NCI-H2227 treated with DMSO at 0.1 percent for 48 hours (cell line): ENCODE data around the gene EFCAB12.

Experiments used
- DNase-seq: peaks from one replicate; lab custom pipeline; 2025; lab: John Stamatoyannopoulos, UW

EFCAB12 gene

DNA sequence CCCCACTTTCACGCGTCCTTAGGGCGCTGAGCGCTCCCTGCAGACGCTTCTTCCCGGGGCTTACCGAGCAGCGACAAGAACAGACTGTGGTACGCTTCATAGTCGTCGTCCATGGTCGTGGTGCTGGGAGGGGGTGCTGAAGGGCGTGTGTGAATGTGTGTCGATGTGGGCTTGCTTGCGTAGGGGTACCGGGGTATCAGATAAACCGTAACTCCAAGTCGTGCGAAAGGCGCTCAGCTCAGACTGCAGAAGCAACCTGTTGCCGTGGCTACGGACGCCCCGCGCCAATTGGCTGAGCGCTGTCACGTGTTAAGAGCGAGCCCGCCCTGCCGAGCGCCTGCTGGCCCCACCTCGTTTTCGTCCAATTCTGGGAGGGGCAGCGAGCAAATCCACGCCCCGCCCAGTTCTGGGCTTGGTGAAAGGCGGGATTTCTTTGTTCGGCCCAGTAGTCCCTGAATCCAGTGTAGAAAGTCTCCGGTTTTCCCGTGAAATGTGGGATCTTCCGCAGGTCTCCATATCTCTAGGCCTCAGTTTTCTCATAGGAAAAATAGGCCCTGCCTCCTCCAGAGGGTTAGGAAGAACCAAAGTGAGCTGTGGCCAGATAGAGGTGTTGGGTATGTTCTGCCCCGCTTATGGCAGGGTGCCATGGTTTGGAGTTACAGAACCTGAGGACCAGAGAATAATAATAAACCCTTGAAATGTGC is at the start of gene EFCAB12:
Gene EFCAB12 (minus strand): TSS at position 261 of the 704 bp plus-strand sequence. CDS start 148 bp downstream, at position 113.
- peak; percentile 84 for DNase-seq

DNA sequence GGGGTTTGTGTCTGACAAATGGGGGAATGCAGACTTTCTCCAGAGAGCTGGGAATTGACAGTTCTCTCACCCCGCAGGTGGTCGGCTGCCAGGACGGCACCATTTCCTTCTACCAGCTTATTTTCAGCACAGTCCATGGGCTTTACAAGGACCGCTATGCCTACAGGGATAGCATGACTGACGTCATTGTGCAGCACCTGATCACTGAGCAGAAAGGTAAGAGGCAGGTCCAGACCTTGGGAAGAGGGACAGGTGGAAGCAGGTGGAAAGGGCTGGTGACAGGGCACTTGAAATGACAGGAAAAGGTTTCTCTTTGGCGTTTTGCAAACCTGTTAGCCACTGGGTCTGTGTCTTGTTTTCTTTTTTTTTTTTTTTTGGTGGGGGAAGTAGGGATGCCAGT is 48.1 kb upstream of the EFCAB12 start:
- DNase-seq = no peak

DNA sequence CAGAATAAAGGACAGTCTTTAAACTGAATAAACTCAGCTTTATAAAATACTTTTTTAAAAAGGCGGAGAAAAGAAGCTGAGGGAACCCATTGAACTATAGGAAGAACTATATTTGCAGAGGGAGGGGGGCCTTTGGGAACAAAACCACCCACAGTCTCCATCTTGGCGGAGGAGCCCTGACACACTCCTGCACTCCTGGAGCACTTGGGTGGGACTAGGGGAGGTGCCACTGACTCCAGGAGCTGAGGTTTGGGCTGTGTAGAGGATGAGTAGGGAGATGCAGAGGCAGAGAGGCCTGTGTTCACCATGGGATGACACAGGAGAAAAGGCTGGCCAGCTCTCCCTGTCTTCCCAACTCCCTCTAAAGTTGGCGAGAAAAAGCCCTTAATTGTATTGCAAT is 47.4 kb upstream of the EFCAB12 start:
- no peak for DNase-seq

DNA sequence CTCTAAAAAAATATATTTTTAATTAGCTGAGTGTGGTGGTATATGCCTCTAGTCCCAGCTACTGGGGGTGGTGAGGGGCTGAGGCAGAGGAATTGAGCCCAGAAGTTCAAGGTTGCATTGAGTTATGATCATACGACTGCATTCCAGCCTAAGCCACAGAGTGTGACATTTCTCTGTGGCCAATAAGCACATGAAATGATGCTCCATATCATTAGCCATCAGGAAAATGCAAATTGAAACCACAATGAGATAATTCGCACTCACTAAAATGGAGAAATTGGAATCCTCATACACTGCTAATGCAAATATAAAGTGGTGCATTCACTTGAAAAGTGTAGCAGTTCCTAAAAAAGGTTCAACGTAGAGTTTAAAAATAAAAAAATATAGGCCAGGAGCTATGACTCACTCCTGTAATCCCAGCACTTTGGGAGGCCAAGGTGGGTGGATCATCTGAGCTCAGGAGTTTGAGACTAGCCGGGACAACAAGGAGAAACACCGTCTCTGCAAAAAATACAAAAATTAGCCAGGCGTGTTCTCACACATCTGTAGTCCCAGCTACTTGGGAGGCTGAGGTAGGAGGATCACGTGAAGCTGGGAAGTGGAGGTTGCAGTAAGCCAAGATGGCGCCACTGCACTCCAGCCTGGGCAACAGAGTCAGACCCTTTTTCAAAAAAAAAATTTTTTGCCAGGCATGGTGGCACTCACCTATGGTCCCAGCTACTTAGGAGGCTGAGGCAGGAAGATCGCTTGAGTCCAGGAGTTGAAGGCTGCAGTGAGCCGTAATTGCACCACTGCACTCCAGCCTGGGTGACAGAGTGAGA is 46.8 kb upstream of the EFCAB12 start:
- no peak for DNase-seq

DNA sequence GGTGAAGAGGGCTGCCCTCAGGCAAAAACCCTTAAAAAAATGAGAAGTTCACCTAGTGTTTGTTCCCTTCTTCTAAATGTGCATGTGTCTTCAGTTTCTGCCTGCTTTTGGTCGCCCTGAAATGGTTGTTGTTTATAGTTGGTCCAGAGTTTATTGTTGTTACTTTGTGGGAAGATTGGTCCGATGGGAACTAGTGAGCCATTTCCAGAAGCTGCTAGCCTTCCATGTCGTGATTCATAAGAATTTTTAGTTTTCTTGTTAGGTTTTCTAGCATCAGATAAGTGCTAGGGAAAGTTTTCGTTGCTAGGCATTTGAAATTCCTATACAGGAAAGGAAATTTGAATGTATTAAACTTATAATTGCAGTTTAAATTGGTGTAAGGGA is 45.3 kb upstream of the EFCAB12 start:
- DNase-seq = no peak

DNA sequence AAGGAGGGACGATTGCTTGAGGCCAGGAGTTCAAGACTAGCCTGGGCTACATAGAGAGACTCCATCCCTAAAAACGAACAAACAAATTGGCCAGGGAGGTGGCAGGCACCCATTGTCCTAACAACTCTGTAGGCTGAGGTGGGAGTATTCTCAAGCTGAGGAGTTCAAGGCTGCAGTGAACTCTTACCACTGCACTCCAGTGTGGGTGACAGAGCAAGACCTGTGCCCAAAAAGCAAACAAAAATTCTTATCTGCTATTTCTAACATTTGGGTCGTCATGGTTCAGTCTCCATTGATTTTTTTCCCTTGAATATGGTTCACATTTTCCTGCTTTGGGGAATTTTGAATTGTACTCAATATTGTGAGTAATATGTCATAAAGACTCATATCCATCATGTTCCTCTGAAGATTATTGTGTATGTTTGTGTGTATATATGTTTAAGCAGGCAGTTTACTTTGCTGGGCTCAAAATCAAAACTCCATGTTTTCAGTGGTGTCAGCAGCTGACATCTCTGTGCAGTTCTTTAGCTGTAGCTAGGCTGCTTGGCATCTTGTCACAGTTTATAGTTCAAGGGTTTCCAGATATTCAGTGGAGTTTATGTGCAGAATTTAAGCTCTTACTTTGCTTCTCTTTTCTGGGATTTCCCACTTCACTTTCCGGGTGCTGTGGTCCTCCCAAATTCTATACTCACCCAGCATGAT is 44.8 kb upstream of the EFCAB12 start:
- no peak for DNase-seq

DNA sequence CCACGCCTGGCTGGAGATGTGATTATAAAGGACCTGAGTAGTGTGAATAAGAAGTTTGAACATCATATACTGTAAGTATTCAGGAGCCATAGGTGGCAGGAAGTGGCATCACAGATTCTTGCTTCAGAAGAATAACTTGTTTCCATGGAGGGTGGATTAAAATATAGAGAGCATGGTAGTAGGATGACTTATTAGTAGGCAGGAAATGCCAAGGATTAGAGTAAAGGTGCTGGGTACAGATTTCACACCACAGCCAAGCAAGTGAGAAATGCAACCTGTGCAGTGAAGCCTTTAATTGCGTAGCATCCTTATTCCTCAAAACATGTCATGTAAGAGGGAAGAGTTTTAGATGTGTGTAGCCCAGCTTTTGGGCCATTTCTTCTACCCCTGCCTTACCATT is 42.4 kb upstream of the EFCAB12 start:
- no peak for DNase-seq

DNA sequence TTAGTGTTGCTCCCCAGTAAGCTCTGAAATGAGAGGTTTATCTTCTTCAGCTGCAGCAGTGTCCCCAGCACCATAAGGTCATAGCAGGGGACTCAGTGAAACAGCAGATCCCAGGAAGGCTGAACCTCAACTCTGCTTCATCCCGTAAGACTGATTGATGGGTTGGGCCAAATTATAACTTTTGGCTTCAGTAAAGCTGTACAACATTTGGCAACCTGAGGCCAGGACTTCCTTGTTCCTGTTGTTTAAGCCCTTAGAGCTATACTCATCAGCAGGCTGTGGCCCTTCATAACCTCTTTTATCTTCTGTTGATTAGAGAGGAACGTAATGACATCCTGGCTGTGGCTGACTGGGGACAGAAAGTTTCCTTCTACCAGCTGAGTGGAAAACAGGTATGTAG is 40.6 kb upstream of the EFCAB12 start:
- DNase-seq = no peak

DNA sequence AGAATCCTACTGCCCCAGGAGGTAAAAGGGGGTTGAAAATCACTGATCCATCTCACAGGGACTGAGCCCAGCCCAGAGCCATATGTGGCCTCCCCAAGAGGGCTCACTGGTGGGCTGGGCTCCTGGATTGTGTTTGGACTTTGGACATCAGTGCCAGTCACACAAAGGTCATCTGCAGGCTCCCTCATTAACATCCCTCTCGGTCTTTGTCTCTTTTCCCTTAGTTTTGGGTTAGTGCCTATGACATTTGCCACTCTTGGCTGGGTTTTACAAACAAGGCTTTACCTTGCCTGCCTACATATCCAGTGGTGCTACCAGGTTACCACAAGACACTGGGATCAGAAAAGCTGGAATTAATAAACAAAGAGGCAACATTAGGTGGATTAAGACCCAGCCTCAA is 39.5 kb upstream of the EFCAB12 start:
- no peak for DNase-seq

DNA sequence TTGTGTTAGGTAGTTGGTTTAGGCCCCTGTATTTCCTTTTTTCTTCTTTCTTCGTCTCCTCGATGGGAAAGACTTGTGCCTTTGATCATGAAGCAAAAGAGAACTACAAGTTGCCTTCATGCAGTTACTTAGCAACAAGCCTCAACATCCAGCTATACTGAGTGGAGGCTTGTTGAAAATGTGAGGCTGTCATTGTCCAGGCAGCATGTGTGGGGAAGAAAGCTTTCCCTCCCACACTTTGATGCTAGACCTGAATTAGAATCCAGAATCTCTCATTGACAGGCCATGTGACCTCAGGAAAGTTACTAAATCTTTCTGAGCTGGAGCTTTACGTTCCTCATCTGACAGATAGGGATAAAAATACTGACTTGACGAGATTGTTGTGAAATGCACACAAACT is 35.3 kb upstream of the EFCAB12 start:
- no peak for DNase-seq

DNA sequence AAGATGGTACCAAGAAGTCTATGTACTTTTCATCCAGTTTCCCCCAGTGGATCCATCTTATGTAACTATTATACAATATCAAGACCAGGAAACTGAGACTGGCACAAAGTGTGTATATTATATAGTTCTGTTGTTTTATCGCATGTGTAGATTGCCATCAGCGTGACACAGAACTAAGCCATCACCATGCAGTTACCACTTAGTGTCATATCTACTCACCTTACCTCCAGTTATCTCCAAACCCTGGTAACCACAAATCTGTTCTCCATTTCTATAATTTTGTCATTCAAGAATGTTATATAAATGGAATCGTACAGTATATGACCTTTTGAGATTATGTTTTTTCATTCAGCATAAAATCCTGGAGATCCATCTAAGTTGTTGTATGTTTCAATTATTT is 34.7 kb upstream of the EFCAB12 start:
- no peak for DNase-seq

DNA sequence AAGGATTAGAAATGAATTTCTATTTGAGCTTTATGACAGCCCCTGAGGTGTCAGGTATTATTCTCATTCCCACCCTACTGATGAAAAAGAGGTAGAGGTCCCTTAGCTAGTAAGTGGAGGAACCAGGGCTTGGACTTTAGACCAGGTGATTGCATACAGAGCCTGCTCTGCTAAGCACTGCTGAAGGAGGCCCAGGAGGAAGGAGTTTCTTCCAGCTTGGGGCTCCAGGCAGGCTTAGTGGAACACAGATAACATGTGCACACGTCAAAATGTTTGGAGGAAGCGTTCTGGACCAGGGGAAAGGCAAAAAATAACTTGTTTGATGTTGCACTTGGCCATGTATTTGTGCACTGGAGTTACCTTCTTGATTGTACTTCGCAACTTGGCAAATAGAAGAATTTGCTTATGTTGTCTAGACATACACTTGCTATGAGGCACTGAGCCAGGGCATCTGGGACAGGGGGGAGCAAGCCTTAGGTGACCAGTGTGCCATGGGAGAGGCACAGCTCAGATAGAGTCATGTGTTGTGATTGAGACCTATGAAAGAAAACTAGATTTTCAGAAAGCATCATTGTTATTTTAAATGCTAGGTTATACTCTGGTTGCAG is 34.0 kb upstream of the EFCAB12 start:
- no peak for DNase-seq

DNA sequence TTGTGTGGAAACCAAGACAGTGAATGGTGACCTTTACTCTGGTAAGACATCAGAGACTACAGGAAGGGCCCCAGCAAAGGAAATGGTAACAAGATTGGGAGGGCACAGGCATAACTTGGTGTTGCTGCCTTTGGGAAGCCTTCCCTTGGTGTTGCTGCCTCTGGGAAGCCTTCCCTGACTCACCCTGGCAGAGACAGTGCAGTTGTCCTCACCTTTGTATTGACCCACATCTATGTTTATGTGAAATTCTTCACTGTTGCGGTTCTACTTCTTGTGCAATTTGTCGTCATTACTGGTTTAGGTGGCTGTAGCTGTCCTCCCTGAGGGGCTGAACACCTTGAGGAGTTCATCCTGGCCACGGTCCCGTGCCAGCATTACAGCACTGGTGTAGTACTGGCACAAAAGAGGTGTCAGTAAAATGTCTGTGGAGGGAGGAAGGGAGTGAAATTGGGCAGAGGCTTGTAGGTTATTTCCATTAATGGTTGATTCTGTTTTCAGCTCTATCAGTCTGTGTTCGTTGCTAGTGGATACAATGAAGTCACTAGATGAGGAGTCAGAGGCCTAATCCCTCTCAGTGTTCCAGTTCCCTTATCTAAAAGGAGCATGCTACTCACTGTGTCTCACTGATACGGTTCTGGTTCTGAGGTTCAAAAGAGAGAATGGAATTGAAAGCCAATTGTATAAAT is 33.2 kb upstream of the EFCAB12 start:
- DNase-seq = no peak

DNA sequence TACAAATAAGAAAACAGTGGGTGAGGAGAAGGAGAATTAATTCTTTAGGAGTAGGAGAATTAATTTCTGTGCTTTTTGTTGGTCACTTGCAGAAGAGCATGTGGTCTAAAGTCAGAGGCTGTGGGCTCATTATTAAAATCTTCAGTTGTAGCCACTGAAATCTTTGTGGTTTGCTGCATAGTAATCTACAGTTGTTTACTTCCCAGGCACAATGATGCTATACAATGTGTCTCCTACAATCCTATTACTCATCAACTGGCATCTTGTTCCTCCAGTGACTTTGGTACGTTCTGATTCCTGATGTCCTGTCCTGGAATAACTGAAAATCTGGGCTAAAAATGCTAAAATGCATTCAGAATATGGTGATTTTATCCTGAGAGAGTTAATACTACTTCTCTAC is 32.6 kb upstream of the EFCAB12 start:
- DNase-seq = no peak

DNA sequence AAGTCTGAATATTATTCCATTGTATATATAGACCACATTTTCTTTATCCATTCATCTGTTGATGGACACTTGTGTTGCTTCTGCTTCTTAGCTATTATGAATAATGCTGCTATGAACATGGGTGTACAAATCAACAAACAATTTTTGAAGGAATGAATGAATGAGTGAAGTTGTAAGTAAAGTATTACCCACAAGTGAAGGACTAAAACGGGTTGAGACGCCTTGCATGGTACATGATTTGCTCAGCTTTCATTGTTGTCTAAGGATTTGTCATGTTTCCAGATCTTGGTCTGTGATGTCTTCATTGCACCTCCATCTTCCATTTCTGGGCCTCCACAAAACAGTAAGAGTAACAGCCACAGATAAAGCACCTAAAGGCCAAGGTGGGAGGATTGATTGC is 32.1 kb upstream of the EFCAB12 start:
- DNase-seq = no peak

DNA sequence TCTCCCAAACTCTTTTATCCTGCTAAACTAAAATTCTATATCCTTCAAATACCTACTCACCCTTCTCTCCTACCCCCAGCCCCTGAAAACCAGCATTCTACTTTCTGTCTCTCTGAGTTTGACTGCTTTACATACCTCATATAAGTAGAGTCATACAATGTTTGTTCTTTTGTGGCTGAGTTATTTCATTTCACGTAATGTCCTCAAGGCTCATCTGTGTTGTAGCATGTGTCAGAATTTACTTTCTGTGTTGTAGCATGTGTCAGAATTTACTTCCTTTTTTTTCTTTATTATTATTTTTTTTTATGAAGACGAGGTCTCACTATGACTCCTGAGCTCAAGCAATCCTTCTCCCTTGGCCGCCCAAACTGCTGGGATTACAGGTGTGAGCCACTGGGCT is 31.7 kb upstream of the EFCAB12 start:
- DNase-seq = no peak

DNA sequence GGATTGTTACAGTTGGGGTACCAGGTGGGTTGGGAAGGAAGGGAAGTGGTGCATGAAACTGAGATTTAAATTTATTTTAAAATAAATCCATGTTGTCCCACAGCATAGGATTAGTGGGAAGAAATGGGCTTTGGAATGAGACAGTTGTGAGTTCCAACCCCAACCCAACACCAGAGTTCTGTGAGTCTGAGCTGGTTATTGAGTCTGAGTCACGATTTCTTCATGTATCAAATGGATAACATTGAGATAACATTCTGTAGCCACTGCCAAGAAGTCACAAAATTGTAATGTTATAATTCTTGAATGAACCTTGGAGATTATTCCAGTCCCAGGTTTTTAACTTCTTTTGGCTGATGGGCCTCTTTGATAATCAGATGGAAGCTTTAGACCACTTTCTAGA is 25.3 kb upstream of the EFCAB12 start:
- DNase-seq = no peak

DNA sequence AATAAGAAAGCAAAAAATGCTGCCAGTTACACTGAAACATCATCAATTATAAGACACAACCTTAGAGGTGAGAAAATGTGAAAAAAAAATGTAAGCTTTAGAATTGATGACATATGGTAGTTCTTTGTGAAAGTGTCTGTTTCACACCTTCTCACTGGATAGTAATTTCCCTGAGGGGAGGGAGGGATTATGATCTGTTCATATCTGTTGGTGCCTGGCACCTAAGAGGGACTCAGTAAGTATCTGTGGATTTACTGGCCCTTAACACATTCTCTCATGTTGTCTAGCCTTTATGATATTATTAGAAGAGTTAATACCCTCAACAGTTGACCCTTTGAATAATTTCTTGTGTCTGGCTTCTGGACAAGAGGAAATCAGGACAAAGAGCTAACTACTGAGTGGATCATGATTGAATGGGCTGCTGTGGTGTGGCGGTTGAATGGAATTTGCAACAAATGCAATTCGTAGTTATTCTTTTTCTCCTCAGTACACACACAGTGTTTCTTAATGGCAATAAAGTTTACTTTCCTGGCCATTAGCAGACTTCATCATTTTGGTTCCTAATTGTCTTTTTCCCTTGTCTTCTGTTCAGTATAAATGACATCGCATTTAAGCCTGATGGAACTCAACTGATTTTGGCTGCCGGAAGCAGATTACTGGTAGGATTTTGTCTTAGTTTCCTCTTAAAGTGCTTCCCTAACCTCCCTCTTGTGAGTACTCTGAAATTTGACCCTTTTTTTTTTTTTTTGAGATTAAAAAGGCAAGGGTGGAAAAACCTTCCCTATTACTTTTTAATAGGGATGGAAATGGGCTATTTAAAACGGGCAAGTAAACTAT is 21.1 kb upstream of the EFCAB12 start:
- no peak for DNase-seq

DNA sequence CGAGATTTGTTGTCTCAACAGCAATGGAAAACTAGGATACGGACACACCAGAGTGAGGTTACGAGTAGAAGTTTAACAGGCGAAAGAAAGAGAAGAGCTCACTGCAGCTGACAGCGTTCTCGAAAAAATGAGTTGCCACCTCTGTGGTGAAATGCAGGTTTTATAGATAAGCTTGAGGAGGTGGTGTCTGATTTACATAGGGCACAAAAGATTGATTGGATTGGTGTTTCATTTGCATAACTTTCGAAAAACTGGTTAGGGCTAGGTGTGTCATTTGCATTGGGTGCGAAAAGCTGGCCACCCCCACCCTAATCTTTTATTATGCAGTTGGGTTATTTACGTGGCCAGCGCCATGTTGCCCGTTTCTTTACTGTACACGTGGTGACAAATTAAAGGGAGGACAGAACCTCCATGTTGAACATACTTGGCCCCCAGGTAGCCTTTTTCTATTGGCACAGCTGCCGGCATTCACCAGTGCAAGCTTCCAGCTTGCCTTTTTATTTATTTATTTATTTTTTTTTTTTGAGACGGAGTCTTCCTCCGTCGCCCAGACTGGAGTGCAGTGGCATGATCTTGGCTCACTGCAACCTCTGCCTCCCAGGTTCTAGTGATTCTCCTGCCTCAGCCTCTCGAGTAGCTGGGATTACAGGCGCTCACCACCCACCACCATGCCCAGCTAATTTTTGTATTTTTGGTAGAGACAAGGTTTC is 19.9 kb upstream of the EFCAB12 start:
- DNase-seq = no peak

DNA sequence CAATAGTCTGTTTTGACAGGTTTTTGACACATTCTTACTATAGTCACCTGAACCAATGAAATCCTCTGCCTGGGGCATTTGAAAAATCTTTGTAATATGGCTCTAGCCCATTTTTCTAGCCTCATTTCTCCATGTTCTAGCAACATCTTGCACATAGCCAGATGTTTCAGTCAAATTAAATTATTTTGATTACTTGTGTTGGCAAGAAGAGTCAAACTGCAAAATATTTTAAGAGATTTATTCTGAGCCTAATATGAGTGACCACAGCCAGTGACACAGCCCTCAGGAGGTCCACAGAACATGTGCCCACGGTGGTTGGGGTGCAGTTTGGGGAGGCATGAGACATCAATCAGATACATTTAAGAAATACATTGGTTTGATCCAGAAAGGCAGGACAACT is 18.5 kb upstream of the EFCAB12 start:
- DNase-seq = no peak
